GM21717 (cell line): ENCODE results near the gene TTYH3.
"Not testable (repeated sequence)": the region's sequence is repeated elsewhere in the genome, so short reads cannot be mapped to it uniquely, and the experiment has no call there.

Experiments
- ATAC-seq: cut with Tn5 transposase; IDR thresholded peaks from one replicate; pipeline ENCODE4 v1.9.1; 2021; ENCODE audit warnings: mild to moderate bottlenecking, moderate library complexity; ENCODE audit not compliant: unreplicated experiment

The TTYH3 gene

DNA sequence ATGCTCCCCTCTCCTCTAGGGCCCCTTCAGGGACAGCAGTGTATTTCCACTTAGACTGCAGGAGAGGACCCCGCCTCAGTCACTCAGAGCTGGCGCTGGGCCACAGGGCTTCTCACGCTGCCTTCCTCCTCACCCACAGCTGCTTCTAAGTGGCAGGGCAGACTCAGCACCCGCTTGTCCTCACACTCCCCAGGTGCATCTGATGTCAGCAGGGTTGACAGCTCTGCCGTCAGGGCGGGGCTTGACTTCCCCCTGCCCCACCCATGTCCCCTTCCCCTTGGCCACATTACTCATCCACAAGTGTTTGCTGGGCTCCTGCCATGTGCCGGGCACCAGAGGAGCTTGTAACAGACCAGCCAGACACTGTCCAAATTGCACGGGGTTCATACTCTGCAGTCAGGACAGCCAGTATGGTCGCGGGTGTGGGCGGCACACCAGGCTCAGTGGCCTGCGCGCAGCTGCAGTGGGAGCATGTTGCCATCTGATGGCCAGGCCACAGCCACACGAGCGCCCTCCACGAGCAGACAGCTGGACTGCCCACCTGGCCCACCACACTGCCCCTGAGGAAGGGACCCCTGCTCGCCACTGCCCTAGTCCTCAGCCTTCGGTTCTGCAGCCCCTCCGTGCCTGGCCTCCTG lies 29.3 kb upstream of the TTYH3 start:
- ATAC-seq, result no peak

DNA sequence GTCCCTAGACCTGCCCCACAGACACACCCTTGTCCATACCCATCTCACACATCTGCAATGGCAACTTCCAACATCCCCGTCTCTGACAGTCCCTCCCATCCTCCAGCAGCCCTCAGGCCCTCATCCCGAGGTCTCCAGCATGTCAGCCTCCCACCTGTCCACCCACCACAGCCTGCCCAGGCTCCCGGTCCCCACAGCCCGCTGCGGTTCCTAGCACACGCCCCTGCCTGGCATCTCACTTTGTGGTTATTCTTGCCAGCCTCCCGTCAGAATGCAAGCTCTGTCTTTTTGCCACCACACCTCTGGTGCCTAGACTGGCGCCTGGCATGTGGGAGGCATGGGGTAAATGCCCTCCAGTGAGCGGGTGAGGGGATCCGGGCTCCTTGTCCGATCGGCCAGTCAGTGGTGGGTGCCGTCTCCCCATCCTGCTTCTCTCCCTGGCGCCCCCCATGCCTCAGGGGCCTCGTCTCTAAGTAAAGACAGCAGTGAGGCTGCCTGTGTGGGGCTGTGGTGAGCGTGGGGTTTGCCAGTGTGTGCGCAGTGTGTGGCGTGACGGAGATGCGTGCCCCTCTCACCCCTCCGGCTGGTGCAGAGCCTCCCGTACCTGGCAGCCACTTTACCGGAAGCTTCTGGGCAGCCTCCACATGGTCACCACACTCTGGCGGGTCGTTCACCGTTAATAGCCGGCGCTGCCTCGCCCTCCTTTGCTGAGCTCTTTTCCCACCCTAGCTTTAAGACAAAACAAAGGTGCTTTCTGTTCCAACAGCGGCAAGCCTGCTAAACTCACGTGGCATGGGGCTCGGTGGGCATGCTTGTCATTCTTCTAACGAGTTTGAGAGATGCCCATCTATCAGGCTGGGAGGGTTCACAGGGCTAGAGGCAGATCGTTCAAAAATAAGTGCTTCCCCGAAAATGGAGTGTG lies 28.5 kb upstream of the TTYH3 start:
- no peak for ATAC-seq

DNA sequence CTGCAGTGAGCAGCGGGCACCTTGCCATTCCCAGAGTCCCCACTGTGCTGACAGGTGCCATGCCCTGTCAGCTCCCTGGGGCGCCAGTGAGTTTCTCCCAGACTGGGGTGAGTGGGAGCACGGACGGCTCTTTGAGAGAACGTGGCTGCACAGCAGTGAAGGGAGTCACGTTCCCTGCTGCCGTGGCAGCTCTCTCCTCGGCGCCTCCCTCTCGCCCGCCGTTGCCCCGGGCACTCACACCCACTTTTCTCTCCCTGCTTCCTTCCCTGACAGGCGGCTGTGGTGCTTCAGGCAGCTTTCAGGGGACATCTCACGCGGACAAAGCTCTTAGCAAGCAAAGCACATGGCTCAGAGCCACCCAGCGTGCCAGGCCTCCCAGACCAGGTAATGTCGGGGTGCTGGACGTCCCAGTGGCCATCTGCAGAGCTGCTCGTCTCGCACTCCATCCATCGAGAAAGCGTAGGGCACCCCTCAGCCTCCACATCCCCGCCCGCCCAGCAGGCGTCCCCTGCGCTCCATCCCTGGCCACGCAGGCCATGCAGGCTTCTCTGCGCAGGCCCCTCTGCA lies 27.1 kb upstream of the TTYH3 start:
- ATAC-seq, result no peak

DNA sequence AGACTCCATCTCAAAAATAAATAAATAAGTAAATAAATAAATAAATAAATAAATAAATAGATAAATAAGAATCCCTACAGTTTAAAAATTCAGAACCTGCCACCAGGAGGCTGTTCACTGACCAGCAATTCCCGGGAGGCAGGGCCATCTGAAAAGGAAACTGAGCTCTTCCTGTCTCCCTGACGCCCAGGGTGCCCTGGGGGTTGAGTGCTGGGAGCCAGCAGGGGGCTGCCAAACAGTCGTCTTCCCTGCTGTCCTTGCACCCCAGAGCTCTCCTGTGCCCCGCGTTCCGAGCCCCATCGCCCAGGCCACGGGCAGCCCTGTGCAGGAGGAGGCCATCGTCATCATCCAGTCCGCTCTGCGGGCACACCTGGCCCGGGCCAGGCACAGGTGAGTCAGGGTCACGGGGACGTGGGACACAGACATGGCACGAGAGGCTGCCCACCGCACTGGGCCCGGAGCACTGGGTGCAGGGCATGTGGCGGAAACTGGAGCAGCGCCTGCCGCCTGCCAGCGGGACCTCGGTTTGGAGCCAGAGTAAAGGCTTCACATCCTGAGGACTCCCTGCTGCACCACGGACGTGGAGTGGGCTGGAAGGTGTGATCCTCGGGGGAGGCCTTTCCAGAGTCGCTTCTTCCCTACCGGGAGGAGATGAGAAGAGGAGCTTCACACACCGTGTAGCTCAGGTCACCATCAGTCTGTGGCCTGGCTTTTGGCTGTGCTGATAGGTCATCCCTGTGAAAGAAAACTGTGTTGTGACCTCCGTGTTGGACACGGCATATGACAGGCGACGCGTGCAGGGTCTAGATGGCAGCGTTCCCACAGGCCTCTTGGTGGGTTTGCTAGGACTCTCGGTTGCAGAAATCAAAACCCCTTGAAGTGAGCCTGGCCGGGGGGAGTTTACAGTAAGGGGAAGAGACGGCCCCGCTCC lies 25.9 kb upstream of the TTYH3 start:
- no peak for ATAC-seq

DNA sequence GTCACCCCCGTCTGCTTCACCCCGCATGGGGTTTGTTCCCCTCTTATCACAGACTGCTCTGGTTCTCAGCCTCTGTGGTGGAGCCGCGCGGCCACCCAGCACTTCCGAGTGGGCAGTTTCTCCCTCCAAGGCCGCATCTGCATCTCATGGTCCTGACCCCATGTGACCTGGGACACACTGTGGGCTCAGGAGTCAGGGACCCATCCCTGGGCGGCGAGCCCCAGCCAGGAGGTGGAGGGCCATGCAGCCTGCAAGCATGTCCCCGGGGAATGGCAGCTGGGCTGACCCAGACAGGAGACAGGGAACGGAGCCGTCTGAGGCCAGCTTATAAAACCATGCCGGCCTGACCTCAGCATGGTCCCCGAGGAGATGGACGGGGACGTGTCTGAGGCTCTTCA lies 25.2 kb upstream of the TTYH3 start:
- no peak for ATAC-seq

DNA sequence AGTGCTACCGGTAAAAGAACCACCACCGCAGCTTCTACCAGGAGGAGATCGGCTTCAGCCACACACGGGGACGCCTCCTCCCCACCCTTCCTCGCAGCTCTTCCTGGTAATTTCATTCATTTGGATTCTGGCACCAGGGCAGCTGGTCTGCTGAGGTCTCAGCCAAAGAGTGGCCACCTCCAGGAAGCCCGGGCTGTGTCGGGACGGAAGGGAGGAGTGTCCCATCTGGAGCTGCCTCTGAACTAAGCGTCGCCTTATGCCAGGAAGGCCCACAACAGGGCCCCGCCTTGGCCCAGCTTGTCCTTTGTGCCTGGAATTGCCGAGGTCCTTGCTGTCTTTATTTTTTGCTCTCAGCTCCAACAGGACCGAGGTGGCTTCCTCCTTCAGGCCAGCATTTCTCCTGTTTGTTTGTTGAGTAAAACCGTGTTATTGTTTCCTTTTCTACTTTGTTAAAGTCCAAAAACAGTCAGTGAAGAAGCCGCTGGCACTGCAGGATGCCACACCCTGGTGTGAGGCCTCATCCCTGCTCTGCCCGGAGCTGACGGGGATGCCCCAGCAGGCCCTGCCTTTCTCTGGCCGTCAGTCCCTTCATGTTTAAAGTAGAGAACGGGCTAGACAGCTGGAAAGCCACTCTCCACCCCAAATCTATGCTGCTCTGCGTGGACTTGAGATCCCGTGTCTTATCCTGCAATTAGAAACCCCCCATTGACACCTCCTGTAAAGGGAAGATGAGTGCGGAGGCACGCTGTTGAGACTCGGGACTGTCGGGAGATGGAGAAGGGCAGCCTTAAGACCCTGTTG lies 24.5 kb upstream of the TTYH3 start:
- no peak for ATAC-seq

DNA sequence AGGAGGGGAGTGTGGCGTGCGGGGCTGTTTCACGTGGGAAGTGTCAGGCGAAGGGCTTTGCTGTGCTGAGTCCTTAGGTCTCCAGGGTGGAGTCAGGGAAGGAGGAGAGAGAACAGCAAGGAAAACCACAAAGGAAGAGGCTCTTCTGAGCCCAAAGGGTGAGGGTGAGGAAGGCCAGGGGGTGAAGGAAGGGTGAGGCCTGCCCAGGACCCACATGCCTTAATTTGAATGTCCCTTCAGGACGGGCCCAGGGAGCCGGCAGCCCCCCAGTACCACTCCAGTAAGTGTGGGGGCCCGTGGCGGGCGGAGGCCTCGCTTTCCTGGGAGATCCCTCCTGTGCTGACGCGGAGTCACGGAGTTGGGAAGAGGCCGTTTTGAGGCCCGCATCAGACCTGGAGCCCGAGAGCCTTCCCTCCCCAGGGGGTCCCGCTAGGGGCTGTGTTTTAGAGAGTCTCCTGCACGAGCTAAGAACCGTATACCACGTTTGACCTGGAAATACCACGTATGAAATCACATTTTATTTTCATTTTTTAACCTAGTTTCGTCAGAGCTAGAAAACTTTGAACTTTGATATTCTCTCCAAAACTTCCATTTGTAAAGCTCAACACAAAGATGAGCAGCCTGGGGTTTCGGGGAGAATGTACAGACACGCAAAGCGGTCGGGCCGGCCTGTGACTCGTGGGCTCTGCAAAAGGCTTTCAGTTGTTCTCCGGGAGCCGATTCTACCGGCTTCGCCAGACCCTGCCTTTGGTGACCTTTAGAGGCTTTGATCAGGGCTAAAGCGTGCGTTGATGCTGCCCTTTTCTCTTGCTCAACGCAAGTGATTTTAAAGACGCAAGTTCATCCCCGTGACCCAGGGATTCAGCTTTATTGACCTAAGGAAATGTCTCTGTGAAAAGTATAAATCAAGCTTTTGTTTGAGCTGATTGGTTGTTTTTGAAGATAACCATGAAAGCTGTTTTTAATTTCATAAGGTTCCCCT lies 23.6 kb upstream of the TTYH3 start:
- no peak for ATAC-seq

DNA sequence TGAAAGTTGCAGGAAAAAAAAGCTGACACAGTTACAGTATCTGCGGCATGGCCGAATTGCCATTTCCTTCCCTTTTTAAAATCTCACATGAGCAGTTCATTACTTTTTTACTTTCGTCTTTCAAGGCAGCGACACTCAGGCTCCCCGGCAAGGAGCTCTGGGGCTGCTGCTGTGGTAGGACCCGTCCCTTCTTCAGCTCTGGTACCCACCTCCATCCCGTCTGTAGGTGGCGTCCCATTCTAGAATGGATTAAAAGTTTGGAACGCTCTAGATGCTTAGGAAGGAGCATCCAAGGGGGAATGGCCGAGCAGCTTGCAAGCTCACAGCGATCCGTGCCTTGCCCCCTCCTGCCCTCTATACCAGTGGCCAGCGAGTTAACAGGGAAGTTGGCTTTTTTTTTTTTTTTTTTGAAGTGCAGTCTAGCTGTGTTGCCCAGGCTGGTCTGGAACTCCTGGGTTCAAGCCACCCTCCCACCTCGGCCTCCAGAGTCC lies 22.8 kb upstream of the TTYH3 start:
- no peak for ATAC-seq

DNA sequence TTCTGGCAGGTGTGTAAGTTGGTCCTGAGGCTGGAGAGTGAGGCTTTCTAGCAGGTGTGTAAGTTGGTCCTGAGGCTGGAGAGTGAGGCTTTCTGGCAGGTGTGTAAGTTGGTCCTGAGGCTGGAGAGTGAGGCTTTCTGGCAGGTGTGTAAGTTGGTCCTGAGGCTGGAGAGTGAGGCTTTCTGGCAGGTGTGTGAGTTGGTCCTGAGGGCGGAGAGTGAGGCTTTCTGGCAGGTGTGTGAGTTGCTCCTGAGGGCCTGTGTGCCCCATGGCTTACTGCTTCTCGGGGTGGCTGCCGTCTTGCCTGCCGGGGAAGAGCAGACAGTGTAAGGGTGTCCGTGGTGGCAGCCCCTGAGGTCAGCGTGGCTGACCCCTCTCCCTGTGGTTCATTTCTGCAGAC lies 22.1 kb upstream of the TTYH3 start:
- not testable (repeated sequence) for ATAC-seq

DNA sequence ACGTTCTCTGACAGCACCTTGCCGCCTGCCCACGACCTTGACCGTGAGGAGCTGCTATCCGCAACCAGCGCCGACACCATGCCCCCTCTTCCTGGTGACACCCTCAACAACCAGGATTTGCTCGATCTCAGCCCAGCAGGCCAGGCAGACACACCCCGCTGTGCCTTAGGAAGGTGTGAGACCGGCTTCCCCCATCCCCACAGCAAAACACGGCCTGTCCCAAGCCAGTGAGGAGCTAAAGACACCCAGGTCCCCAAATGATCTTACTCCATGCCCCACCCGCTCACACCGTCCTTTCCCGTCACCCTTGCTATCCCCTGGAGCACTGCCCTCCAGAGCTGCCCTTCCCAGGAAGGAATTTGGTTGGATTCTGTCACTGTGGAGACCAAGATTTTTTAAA lies 21.3 kb upstream of the TTYH3 start:
- no peak for ATAC-seq

DNA sequence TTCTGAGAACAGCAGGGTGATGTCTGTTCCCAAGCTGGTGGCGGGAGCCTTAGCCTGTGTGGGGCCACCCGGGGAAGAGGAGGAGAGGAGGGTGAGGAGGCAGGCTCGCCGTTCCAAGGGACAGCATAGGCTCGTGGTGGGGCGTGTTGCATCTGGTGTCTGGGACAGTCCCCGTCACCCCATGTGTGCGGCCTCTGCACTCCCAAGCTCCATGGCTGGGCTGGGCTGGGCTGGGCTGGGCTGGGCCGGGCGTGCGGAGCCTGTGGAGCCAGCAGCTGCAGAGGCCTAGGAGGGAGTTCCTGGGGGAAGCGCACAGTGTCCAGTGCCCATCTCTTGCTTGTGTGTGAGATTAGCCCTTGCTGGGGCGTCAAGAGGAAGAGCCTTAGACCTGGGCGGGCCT lies 20.9 kb upstream of the TTYH3 start:
- no peak for ATAC-seq

DNA sequence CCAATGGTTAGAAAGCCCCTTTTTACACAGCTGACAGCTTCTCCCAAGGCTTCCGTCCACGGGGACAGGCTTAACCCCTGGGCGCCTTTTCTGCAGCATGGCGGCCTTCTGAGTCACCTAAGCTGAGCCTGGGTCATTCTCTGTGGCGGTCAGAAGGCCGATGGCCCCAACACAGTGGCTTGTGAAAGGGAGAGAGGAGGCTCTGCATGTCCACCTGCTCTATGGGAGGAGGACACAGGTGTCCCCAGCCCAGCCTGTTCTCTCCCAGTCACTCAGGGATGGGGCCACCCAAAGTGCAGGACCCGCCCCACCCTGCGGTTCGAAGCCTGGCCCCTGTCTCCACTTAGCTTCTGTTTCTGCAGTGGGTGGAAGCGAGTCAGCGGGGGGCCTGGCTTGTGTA lies 20.4 kb upstream of the TTYH3 start:
- ATAC-seq, result no peak

DNA sequence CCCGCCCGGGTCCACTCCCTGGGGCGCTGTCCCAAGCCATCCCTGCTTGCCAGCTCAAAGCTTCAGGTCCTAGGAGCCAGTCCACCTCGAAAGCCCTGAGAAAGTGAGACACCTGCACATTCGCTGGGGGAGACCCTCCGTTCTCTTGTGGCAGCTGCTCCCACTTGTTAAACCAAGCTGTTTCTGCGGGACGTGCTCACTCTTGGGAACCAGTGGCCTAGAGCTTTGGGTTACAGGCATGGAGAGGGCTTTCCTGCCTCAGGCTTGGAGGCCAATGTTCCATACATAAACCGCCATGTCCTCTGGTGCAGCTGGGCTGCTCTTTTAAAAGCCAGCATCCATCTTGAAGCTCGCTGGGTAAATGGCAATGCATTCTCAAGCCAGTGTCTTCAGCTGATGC lies 19.9 kb upstream of the TTYH3 start:
- ATAC-seq, result no peak

DNA sequence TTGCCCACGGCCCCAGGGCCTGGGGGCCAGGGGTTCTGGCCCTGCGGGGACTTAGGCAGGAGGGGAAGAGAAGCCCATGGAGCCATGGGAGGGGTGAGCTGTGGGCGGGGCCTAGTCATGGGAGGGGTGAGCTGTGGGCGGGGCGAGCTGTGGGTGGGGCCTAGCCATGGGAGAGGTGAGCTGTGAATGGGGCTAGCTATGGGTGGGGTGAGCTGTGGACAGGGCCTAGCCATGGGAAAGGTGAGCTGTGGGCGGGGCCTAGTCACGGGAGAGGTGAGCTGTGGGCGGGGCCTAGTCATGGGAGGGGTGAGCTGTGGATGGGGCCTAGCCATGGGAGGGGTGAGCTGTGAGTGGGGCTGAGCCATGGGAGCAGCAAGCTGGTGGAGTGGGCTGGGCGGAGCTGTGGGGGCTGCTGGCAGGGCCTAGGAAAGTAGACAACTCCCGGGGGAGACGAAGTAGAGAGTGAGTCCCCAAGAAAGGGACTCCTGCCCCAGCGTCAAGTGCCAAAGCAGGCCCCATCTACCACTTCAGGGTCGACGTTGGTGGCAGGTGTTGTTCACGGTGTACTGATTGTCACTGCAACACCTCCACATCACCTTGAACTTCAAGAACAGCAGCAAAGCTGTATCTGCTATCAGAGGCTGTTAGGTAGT lies 19.2 kb upstream of the TTYH3 start:
- no peak for ATAC-seq

DNA sequence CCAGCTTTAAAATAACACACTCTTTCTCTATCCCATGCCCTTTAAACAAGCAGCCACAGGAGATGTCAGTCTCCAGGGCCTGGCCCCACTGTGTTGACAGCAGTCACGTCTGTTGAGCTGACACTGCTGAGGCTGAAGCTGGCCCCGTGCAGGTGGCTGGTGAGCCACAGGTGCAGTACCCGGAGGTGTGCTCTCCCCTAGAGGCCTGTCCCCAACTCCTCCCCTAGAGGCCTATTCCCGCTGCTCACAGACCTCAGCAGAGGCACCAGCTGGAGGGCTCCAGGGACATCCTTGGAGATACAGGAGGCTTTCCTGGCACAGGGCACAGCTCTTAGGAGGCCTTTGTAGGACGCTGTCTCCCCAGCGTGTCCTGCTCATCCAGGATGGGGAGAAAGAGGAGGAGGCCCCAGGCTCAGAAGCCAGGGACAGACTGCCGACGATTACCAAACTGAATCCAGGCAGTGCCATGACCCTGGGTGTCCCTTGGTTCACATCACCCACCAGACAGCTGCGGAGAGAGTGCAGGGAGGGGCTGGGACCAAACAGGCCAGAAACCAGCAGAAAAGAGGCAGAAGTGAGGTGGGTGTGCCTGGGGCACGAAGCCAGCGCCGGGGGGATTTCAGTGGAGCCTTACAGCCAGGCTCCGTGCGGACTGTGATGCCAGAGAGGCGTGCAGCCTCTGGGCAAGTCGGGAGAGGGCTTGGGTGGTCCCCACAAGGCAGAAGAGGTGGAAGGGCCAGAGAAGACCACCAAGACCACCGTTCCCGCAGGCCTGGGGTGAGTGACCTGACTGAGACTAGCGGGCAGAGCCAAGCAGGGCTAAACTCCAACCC lies 18.5 kb upstream of the TTYH3 start:
- no peak for ATAC-seq

DNA sequence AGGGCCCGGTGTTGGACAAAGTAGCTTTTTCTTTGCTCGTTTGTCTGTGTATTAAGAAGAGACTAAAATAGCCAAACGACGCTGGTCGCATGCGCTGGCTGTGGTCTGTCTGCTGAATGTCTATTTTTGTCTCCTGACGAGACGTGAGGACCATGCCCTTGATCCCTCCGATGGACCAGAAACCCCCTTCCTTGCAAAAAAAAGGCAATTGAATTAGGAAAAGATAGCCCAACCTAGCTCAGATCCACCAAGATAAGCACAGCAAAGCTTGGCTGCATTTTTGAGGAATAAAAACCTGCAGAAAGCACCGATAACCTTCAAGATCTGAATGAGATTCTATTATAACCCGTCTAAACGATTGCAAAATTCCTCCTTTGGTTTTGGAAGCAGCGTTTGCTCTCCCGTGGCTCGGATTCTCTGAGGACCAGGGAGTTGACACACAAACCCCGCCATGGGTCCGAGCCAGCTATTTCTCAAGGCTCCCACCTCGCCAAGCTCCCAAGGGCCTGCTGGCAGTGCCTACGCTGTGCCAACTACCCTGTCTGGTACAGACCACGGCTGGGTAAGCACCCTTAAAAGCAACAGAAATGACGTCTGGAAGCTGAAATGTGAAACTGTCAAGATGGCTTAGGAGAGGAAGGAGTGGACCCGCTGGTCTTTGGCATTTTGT lies 17.7 kb upstream of the TTYH3 start:
- no peak for ATAC-seq
